Endothelial cell of umbilical vein (primary cell): Measurements from ENCODE around the gene SIGLEC7. TPM values are rescaled to one million over a fixed set of nuclear protein-coding genes. Genes with fewer than 3 reads are reported as not detected.

Source experiments
- BruUV-seq: library from RNA; stranded (reverse); fragments of 400-500 nt; replicated peaks from 2 replicates; lab custom pipeline; 2021; lab: Mats Ljungman, UMichigan
- CTCF ChIA-PET: fragments of 300-600, 350-600 bp; sonication (Branson Sonifier 250); formaldehyde crosslinking; loops from one replicate; lab custom pipeline; 2021; ENCODE audit warnings: antibody characterized with exemption, inconsistent platforms; lab: Charles Lee
- POLR2A ChIA-PET: fragments of 300-600, 350-600 bp; sonication (Branson Sonifier 250); formaldehyde crosslinking; loops from one replicate; lab custom pipeline; 2021; ENCODE audit warnings: antibody characterized with exemption, inconsistent platforms; lab: Charles Lee
- DNase-seq: peaks from one replicate; pipeline ENCODE4 v3.0.0-alpha.2; 2011; ENCODE audit warnings: low read depth, low spot score
- FAIRE-seq: peaks from 2 replicates; lab custom pipeline; 2011; peaks lifted over from hg19 to GRCh38; lab: Jason Lieb, UNC
- H2AFZ ChIP-seq: 2 replicates; pipeline ENCODE4 v1.6.0; 2012; ENCODE audit warnings: low read depth, low read length, control low read depth, inconsistent platforms
- H3K27ac ChIP-seq: 2 replicates; pipeline ENCODE4 v1.5.1; 2011; ENCODE audit warnings: low read depth, mild to moderate bottlenecking, control low read depth, low read length, moderate library complexity; ENCODE audit not compliant: insufficient read depth
- H3K27me3 ChIP-seq, 2 experiments: 2 replicates each; pipeline versions ENCODE4 v1.6.0 to v1.6.1; 2011; ENCODE audit warnings: low read length in 2 of 2, mixed read lengths in 1 of 2; ENCODE audit not compliant: control insufficient read depth in 2 of 2, insufficient read depth in 2 of 2
- H3K36me3 ChIP-seq, 2 experiments: 2 replicates in 1 of 2; 3 replicates in 1 of 2; pipeline ENCODE4 v1.5.1; 2011; ENCODE audit warnings: low read length in 2 of 2, mild to moderate bottlenecking in 1 of 2, moderate library complexity in 1 of 2; ENCODE audit not compliant: control insufficient read depth in 2 of 2, insufficient read depth in 2 of 2; ENCODE audit errors: extremely low read depth in 1 of 2
- H3K4me1 ChIP-seq: 3 replicates; pipeline ENCODE4 v1.5.1; 2011; ENCODE audit warnings: mild to moderate bottlenecking, low read length; ENCODE audit not compliant: control insufficient read depth, insufficient read depth; ENCODE audit errors: extremely low read depth
- H3K4me2 ChIP-seq: 2 replicates; pipeline ENCODE4 v1.6.1; 2011; ENCODE audit warnings: low read length, control low read depth, mixed read lengths; ENCODE audit not compliant: insufficient read depth
- H3K4me3 ChIP-seq, 3 experiments: fragments of 200-600 bp in 1 of 3; sonication (generic), shearing (Covaris generic) in 1 of 3; replicated peaks in 1 of 3; 2 replicates each; pipeline ENCODE4 v1.5.1; 2011 to 2016; ENCODE audit warnings: control low read depth in 3 of 3, low read length in 3 of 3, mild to moderate bottlenecking in 2 of 3, inconsistent platforms in 1 of 3, low read depth in 1 of 3, moderate library complexity in 1 of 3; ENCODE audit not compliant: insufficient read depth in 1 of 3
- H3K79me2 ChIP-seq: 2 replicates; pipeline ENCODE4 v1.6.0; 2012; ENCODE audit warnings: low read length, inconsistent platforms; ENCODE audit not compliant: control insufficient read depth, insufficient read depth
- H3K9ac ChIP-seq: replicated peaks from 2 replicates; pipeline ENCODE3; 2011; ENCODE audit warnings: low read length, control low read depth; ENCODE audit not compliant: insufficient read depth; ENCODE audit errors: extremely low read depth
- H3K9me1 ChIP-seq: replicated peaks from 3 replicates; pipeline ENCODE4 v1.6.0; 2011; ENCODE audit warnings: mild to moderate bottlenecking, low read length; ENCODE audit not compliant: control insufficient read depth, insufficient read depth; ENCODE audit errors: extremely low read depth
- H3K9me3 ChIP-seq: replicated peaks from 2 replicates; pipeline ENCODE4 v1.5.1; 2012; ENCODE audit warnings: low read length, inconsistent platforms; ENCODE audit not compliant: control insufficient read depth, insufficient read depth
- H4K20me1 ChIP-seq: replicated peaks from 2 replicates; pipeline ENCODE3; 2011; ENCODE audit warnings: mild to moderate bottlenecking, low read length; ENCODE audit not compliant: control insufficient read depth, insufficient read depth; ENCODE audit errors: extremely low read depth
- EZH2 ChIP-seq: IDR thresholded peaks from 2 replicates; pipeline ENCODE4 v1.6.1; 2012; ENCODE audit warnings: borderline replicate concordance, low read depth, mild to moderate bottlenecking, moderate library complexity, low read length, inconsistent platforms; ENCODE audit not compliant: severe bottlenecking
- FOS ChIP-seq: IDR thresholded peaks from 2 replicates; pipeline ENCODE4 v1.6.1; 2011; ENCODE audit warnings: mild to moderate bottlenecking, low read length, moderate library complexity, borderline replicate concordance; ENCODE audit not compliant: insufficient read depth
- GATA2 ChIP-seq: IDR thresholded peaks from 2 replicates; pipeline ENCODE4 v1.7.0; 2011; ENCODE audit warnings: low read depth, mild to moderate bottlenecking, moderate library complexity, mixed read lengths, low read length; ENCODE audit not compliant: insufficient read length, insufficient read depth
- JUN ChIP-seq: IDR thresholded peaks from 2 replicates; pipeline ENCODE4 v1.6.1; 2011; ENCODE audit warnings: borderline replicate concordance, low read depth; ENCODE audit not compliant: insufficient read length, insufficient read depth
- MYC ChIP-seq: IDR thresholded peaks from one replicate; pipeline ENCODE4 v1.6.1; 2011; ENCODE audit warnings: mild to moderate bottlenecking, low read depth, low read length
- POLR2A ChIP-seq: IDR thresholded peaks from 2 replicates; pipeline ENCODE4 v1.6.1; 2012; ENCODE audit warnings: low read depth, mild to moderate bottlenecking, control low read depth, low read length
- POLR2AphosphoS5 ChIP-seq: IDR thresholded peaks from 2 replicates; pipeline ENCODE4 v1.6.1; 2012; ENCODE audit warnings: low read depth, mild to moderate bottlenecking, control low read depth, low read length, moderate library complexity; ENCODE audit not compliant: insufficient read depth
- dilution Hi-C: fragments of 300-500 bp; cut with MboI; formaldehyde crosslinking; loops from one replicate; pipeline ENCODE4 v1.15.0; 2019; ENCODE audit warnings: low sequenced_read_pairs; ENCODE audit not compliant: extremely low pct_ligation_motif_present
- intact Hi-C: fragments of 100-400 bp; cut with micrococcal nuclease; formaldehyde crosslinking; loops from one replicate; pipeline ENCODE4 v1.10.0; 2022
- polyA plus RNA-seq, 4 experiments: library from polyadenylated mRNA; depleted of rRNA in 3 of 4; stranded (reverse) in 3 of 4; unstranded in 1 of 4; fragments of >200 nt; gene quantifications; 2 replicates each; pipeline versions ENCODE4 v1.2.1 to v1.2.3, GENCODE V29; 2011 to 2012; ENCODE audit warnings: missing spikeins in 1 of 4
- total RNA-seq: library from RNA; stranded (reverse); gene quantifications from 2 replicates; pipeline ENCODE4 v1.2.3, GENCODE V29; 2021
- TF ChIP-seq, protein P1 (sequence below): IDR thresholded peaks from 2 replicates; pipeline ENCODE4 v1.6.1; 2011; ENCODE audit not compliant: insufficient read depth, insufficient read length
- TF ChIP-seq, protein P2 (sequence below), 2 donors: IDR thresholded peaks; 1 replicate in 1 of 2; 2 replicates in 1 of 2; pipeline ENCODE4 v1.5.1; 2011; ENCODE audit warnings: low read length in 2 of 2, mild to moderate bottlenecking in 2 of 2, moderate library complexity in 2 of 2, control low read depth in 1 of 2, inconsistent platforms in 1 of 2, low read depth in 1 of 2; ENCODE audit not compliant: insufficient read depth in 1 of 2; ENCODE audit errors: extremely low read depth in 1 of 2

Gene SIGLEC7
- total and polyA plus RNA-seq, 2 donors (not counting 3 experiments of a cell fraction or from before 2014, with no cell fraction given) = not detected

DNA sequence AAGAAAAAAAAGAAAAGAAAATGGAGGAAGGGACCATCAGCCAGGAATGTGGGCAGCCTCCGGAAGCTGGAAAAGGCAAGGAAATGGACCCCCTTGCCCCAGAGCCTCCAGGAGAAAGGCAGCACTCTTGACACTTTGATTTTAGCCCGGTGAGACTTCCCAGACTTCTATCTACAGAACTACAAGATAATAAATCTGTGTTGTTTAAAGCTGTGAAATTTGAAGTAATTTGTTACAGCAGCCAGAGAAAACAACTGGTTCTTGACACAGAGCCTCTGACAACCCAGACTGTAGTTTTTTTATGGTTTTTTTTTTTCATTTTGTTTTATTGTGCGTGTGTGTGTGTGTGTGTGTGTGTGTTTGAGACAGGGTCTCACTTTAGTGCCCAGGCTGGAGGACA lies 41.5 kb upstream of the SIGLEC7 start:
- Histone ChIP-seq H3K79me2 (peaks cover 40% of the 10 kb centered on the region), H3K27me3 (no peaks in the 10 kb centered on the region), H2AFZ (no peak overlapping the region), H3K9me3 (no peaks in the 10 kb centered on the region), H3K9me1 (no peaks in the 10 kb centered on the region), H3K4me3 (no peak overlapping the region), H3K9ac (no peak overlapping the region), H3K27ac (no peak overlapping the region), H4K20me1 (no peaks in the 10 kb centered on the region), H3K36me3 (peaks cover 2 to 5% of the 10 kb centered on the region in 2 experiments), H3K4me1 (peaks cover 9% of the 10 kb centered on the region), H3K4me2 (no peak overlapping the region)
- intact Hi-C loops = no loop called here
- no peak for DNase-seq
- no TSS peak for BruUV-seq
- ChIA-PET POLR2A (no interaction called here), CTCF (interaction anchor here (1.1 to 2.6 kb wide), 3 partner anchors 11 to 179 kb away, joined by 4 to 7 read pairs (median 7); no protein-coding TSS in a partner anchor)
- TF ChIP-seq POLR2A (no peak), FOS (no peak), POLR2AphosphoS5 (no peak), MYC (no peak), JUN (no peak), EZH2 (no peak), GATA2 (no peak)
- TF ChIP-seq, protein P1, sequence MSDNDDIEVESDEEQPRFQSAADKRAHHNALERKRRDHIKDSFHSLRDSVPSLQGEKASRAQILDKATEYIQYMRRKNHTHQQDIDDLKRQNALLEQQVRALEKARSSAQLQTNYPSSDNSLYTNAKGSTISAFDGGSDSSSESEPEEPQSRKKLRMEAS = no peak
- TF ChIP-seq, protein P2, sequence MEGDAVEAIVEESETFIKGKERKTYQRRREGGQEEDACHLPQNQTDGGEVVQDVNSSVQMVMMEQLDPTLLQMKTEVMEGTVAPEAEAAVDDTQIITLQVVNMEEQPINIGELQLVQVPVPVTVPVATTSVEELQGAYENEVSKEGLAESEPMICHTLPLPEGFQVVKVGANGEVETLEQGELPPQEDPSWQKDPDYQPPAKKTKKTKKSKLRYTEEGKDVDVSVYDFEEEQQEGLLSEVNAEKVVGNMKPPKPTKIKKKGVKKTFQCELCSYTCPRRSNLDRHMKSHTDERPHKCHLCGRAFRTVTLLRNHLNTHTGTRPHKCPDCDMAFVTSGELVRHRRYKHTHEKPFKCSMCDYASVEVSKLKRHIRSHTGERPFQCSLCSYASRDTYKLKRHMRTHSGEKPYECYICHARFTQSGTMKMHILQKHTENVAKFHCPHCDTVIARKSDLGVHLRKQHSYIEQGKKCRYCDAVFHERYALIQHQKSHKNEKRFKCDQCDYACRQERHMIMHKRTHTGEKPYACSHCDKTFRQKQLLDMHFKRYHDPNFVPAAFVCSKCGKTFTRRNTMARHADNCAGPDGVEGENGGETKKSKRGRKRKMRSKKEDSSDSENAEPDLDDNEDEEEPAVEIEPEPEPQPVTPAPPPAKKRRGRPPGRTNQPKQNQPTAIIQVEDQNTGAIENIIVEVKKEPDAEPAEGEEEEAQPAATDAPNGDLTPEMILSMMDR (IDR thresholded peaks at IDR 0.05; ENCODE audit: extremely low read depth in 1 of 2, insufficient read depth in 1 of 2, low read depth in 1 of 2, low read length in 2 of 2) = no peak
- no peak for FAIRE-seq
- dilution Hi-C loops = no loop called here
